Measurements from ENCODE around the gene RPL12. TPM values are rescaled to one million over a fixed set of nuclear protein-coding genes. Genes with fewer than 3 reads are reported as not detected.

The RPL12 gene
- total RNA-seq, 1 donor from 2014 or later = 1,044 TPM

DNA sequence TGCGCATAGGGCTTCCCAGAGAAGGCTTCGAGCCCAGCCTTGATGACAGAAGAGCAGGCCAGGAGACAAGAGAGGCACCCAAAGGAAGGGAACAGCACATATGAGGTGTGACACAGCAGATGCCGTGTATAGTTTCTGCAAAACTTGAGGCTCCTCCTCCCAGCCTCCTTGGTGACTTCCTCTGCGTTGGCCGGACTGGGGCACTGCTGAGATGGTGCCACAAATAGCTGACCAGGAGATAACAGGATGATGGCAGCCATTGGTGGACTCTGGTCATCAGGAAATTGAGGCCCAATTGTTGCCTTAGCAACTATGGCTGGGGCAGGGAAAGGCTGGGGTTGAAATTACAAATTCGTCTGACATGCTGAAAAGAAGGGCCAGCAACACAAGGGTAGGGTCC is 31.9 kb downstream of the RPL12 start:
- Mint-ChIP-seq H3K27ac (no peak overlapping the region), H3K4me3 (ENCODE audit: low read depth) (no peak overlapping the region), H3K4me1 (ENCODE audit: low read depth) (peaks cover 20% of the 10 kb centered on the region), H3K9me3 (ENCODE audit: low read depth) (no peaks in the 10 kb centered on the region), H3K27me3 (no peaks in the 10 kb centered on the region), H3K36me3 (ENCODE audit: insufficient read depth) (no peaks in the 10 kb centered on the region)
- TF ChIP-seq, protein P1, sequence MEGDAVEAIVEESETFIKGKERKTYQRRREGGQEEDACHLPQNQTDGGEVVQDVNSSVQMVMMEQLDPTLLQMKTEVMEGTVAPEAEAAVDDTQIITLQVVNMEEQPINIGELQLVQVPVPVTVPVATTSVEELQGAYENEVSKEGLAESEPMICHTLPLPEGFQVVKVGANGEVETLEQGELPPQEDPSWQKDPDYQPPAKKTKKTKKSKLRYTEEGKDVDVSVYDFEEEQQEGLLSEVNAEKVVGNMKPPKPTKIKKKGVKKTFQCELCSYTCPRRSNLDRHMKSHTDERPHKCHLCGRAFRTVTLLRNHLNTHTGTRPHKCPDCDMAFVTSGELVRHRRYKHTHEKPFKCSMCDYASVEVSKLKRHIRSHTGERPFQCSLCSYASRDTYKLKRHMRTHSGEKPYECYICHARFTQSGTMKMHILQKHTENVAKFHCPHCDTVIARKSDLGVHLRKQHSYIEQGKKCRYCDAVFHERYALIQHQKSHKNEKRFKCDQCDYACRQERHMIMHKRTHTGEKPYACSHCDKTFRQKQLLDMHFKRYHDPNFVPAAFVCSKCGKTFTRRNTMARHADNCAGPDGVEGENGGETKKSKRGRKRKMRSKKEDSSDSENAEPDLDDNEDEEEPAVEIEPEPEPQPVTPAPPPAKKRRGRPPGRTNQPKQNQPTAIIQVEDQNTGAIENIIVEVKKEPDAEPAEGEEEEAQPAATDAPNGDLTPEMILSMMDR (IDR thresholded peaks at IDR 0.05; ENCODE audit: unreplicated experiment) = no peak
- DNase-seq (ENCODE audit: low spot score, unreplicated experiment) = no peak

DNA sequence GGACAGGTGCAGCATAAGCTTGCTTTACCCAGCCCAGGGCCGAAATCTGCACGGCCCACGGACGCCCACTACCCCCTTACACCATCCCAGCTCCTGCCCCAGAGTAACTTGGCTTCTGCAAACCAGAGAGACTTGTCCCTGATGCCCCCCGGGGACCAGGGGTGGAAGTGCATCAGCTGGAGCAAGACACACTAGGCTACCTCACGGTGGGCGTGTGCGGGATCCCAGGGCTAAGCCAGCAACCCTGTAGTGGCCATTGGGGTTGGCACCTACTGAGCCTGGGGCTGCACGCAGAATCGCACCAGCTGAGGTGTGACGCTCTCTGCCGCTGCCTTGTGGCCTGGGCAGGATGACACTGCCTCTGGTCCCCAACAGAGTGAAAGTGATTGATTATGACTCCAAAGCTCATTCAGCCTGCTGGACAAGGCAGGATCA is 33.2 kb downstream of the RPL12 start:
- peaks cover 2% of the 10 kb centered on the region for H3K36me3 Mint-ChIP-seq (ENCODE audit: insufficient read depth)
- TF ChIP-seq, protein P1 (IDR thresholded peaks at IDR 0.05; ENCODE audit: unreplicated experiment) = peak; percentile 42
- H3K4me3 Mint-ChIP-seq (ENCODE audit: low read depth) = no peak overlapping the region
- no peak for DNase-seq (ENCODE audit: low spot score, unreplicated experiment)
- H3K27me3 Mint-ChIP-seq = no peaks in the 10 kb centered on the region
- no peak overlapping the region for H3K27ac Mint-ChIP-seq
- peaks cover 15% of the 10 kb centered on the region for H3K4me1 Mint-ChIP-seq (ENCODE audit: low read depth)
- H3K9me3 Mint-ChIP-seq (ENCODE audit: low read depth) = no peaks in the 10 kb centered on the region

DNA sequence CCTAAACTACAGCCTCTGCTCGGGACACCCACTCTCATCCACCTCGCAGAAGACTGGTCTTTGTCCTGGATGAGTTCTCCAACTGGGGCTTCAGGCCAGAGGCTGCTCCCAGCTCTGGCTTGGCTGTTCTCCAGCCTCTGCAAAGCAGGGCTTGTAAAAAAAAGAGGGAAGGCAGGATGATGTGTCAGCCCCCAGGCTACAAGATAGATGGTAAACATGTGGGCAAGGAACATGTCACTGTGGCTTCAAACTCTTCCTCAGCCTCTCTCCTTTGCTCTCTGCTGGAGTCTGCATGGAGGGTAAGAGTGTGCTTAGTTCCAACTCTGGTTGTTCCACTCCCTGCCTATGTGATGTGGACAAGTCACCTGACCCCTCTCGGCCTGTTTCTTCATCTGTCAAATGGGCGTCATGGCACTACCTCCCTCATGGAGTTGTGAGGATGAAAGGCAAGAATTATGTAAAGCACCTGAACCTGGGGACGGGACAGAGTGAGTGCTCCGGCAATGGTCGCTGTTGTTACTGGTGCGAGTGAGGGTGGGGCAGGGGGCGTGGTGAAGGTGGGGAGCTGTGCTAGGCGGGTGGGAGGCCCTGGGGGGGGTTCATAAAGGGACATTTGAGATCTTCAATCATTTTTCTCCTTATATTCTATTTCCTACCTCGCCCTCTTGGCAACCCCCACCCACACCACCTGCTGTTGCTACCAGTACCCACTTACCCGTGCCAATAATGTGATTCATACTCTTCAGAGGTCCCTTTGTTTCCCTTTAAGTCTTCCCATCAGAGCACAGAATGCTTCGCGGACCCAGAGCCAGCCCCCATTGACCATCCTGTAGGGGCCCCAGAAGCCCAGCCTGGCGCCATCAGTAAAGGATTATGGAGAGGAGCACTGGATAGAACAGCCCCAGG is 33.8 kb downstream of the RPL12 start:
- no peak for DNase-seq (ENCODE audit: low spot score, unreplicated experiment)
- TF ChIP-seq, protein P1 (IDR thresholded peaks at IDR 0.05; ENCODE audit: unreplicated experiment) = no peak
- no peak overlapping the region for H3K4me3 Mint-ChIP-seq (ENCODE audit: low read depth)
- H3K4me1 Mint-ChIP-seq (ENCODE audit: low read depth) = peaks cover 8% of the 10 kb centered on the region
- peaks cover 2% of the 10 kb centered on the region for H3K36me3 Mint-ChIP-seq (ENCODE audit: insufficient read depth)
- no peaks in the 10 kb centered on the region for H3K9me3 Mint-ChIP-seq (ENCODE audit: low read depth)
- no peaks in the 10 kb centered on the region for H3K27me3 Mint-ChIP-seq
- H3K27ac Mint-ChIP-seq = no peak overlapping the region

DNA sequence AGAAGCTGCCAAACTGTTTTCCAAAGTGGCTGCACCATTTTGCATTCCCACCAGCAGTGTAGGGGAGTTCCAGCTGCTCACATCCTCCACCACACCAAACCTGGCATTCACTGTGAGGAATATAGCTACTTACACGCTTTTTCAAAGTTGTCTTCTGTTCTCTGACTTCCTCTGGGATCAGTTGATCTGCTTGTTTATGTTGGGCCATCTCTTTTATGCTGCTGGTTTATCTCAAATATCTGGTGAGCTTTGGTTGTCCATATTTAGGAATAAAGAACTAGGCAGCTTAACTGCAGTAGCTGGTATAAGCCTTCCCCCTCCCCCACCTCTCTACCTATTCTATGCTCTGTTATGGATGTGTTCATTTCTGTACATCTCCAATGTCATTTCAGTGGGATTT is 35.5 kb downstream of the RPL12 start:
- Mint-ChIP-seq H3K27me3 (no peaks in the 10 kb centered on the region), H3K9me3 (ENCODE audit: low read depth) (no peaks in the 10 kb centered on the region), H3K4me3 (ENCODE audit: low read depth) (no peak overlapping the region), H3K4me1 (ENCODE audit: low read depth) (peaks cover 5% of the 10 kb centered on the region), H3K36me3 (ENCODE audit: insufficient read depth) (peaks cover 2% of the 10 kb centered on the region), H3K27ac (no peak overlapping the region)
- no peak for DNase-seq (ENCODE audit: low spot score, unreplicated experiment)
- TF ChIP-seq, protein P1 (IDR thresholded peaks at IDR 0.05; ENCODE audit: unreplicated experiment) = no peak

DNA sequence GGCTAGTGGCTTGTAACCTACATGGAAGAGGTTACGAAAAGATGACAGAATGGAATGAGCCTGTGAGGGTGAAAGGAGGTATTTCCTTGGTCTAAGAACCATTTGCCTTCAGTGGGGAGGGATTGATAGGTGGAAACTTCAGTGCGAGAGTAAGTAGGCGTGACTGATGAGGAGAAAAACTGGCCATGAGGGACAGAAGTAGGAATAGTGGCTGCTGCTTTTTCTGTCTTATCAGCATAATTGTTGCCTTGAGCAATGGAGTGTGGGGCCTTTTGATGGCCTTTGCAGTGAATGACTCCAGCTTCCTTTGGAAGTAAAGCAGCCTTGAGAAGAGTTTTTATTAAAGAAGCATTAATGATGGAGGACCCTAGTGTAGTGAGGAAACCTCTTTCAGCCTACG is 36.1 kb downstream of the RPL12 start:
- Mint-ChIP-seq H3K27me3 (no peaks in the 10 kb centered on the region), H3K27ac (peak overlapping the region; percentile 35), H3K4me1 (ENCODE audit: low read depth) (peaks cover 5% of the 10 kb centered on the region), H3K36me3 (ENCODE audit: insufficient read depth) (peaks cover 2% of the 10 kb centered on the region), H3K9me3 (ENCODE audit: low read depth) (no peaks in the 10 kb centered on the region), H3K4me3 (ENCODE audit: low read depth) (no peak overlapping the region)
- DNase-seq (ENCODE audit: low spot score, unreplicated experiment) = no peak
- TF ChIP-seq, protein P1 (IDR thresholded peaks at IDR 0.05; ENCODE audit: unreplicated experiment) = no peak

Data from progenitor cell of endocrine pancreas (in vitro differentiated cells).